DND-41 (cell line): ENCODE measurements around the gene PLAC1.

Experiments
- ATAC-seq: fragments of 200-7000 bp; cut with Tn5 transposase; 3 replicates; pipeline ENCODE4 v1.9.1; 2021; ENCODE audit warnings: low read depth; ENCODE audit not compliant: insufficient read depth
- DNase-seq: peaks from one replicate; pipeline ENCODE4 v3.0.0-alpha.2; 2020
- H2AFZ ChIP-seq: 2 replicates; pipeline ENCODE4 v1.6.0; 2012; ENCODE audit warnings: low read depth, low read length
- H3K27ac ChIP-seq: 2 replicates; pipeline ENCODE4 v1.5.1; 2012; ENCODE audit warnings: low read length, inconsistent platforms
- H3K27me3 ChIP-seq: fragments of 200-600 bp; sonication (generic); 2 replicates; pipeline ENCODE4 v1.6.0; 2012; ENCODE audit warnings: low read length, mild to moderate bottlenecking, inconsistent platforms; ENCODE audit not compliant: insufficient read depth, poor library complexity
- H3K36me3 ChIP-seq: 2 replicates; pipeline ENCODE4 v1.5.1; 2012; ENCODE audit warnings: low read length, inconsistent platforms; ENCODE audit not compliant: insufficient read depth
- H3K4me1 ChIP-seq: 2 replicates; pipeline ENCODE4 v1.5.1; 2012; ENCODE audit warnings: mild to moderate bottlenecking, low read length; ENCODE audit not compliant: insufficient read depth
- H3K4me2 ChIP-seq: 2 replicates; pipeline ENCODE4 v1.6.0; 2012; ENCODE audit warnings: mild to moderate bottlenecking, moderate library complexity, low read length, inconsistent platforms; ENCODE audit not compliant: insufficient read depth
- H3K4me3 ChIP-seq, 2 experiments: fragments of 200-600 bp in 1 of 2; shearing (Covaris generic) in 1 of 2; 2 replicates each; pipeline ENCODE4 v1.5.1; 2012 to 2016; ENCODE audit warnings: inconsistent platforms in 2 of 2, low read length in 2 of 2, mild to moderate bottlenecking in 2 of 2, low read depth in 1 of 2, moderate library complexity in 1 of 2
- H3K79me2 ChIP-seq: 2 replicates; pipeline ENCODE4 v1.6.0; 2012; ENCODE audit warnings: low read length, inconsistent platforms; ENCODE audit not compliant: insufficient read depth
- H3K9ac ChIP-seq: 2 replicates; pipeline ENCODE4 v1.6.0; 2012; ENCODE audit warnings: low read depth, mild to moderate bottlenecking, inconsistent platforms, low read length, moderate library complexity
- H3K9me3 ChIP-seq: 2 replicates; pipeline ENCODE4 v1.5.1; 2012; ENCODE audit warnings: low read length, moderate library complexity, mild to moderate bottlenecking, inconsistent platforms; ENCODE audit not compliant: insufficient read depth, severe bottlenecking
- H4K20me1 ChIP-seq: 2 replicates; pipeline ENCODE4 v1.6.0; 2012; ENCODE audit warnings: low read length; ENCODE audit not compliant: insufficient read depth
- CTCF ChIP-seq: IDR thresholded peaks from 2 replicates; pipeline ENCODE4 v1.5.1; 2012; ENCODE audit warnings: borderline replicate concordance, low read length, moderate library complexity, mild to moderate bottlenecking; ENCODE audit not compliant: poor library complexity, severe bottlenecking; ENCODE audit errors: extremely low read depth
- EZH2 ChIP-seq: IDR thresholded peaks from 3 replicates; pipeline ENCODE4 v1.6.1; 2012; ENCODE audit warnings: borderline replicate concordance, low read depth, mild to moderate bottlenecking, moderate library complexity, low read length, inconsistent platforms; ENCODE audit not compliant: severe bottlenecking

Gene PLAC1

GRCh38 chrX:134604701-134605311 lies 53.5 kb downstream of the PLAC1 start:
- Histone ChIP-seq H3K4me1 (no peaks in the 10 kb centered on the region), H3K9me3 (no peaks in the 10 kb centered on the region), H3K27ac (no peak overlapping the region), H3K9ac (no peak overlapping the region), H3K4me2 (no peak overlapping the region), H3K4me3 (no peak overlapping the region), H3K27me3 (no peaks in the 10 kb centered on the region), H3K36me3 (no peaks in the 10 kb centered on the region), H4K20me1 (no peaks in the 10 kb centered on the region), H2AFZ (no peak overlapping the region), H3K79me2 (no peaks in the 10 kb centered on the region)
- TF ChIP-seq CTCF (no peak), EZH2 (no peak)
- DNase-seq (no peak), ATAC-seq (no peak)

DNA sequence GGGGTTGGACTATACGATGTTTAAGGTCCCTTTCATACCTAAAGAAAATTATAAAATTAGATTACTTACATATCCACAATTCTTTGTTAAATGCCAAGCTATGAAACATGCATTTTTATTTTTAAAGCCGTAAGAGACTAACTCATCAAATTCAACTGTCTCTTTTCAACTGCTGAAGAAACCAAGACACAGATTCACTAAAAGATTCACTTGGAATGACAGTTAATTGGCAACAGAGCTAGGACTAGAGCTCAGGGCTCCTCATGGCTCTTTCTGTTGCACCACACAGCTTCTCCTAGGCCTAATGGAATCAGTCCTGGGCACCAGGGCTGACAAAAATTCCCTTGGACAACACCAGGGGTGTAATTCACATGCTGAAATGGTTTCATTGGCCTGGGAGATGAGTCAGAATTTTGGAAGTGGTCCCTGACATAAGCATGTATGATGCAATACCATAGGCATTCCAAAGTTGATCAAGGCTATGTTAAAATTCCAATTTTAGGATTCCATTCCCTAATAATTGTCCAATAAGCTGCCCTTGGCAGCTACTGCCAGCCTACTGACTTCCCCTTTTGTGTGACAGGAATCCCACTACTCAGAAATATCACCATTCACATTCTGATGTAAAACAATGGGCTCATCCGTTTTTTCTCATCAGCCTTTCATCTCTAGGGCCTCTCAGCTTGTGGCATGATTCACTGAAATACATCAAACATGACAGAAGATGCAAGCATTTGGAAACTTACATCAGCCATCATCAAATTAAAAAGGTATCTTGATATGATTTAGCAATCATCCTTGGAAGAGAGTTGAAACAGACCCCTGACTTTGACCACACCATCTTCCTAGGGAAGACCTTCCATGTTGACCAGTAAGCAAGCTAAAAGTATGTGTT lies 54.2 kb downstream of the PLAC1 start:
- DNase-seq (no peak), ATAC-seq (no peak)
- H3K27me3 ChIP-seq = no peaks in the 10 kb centered on the region
- no peaks in the 10 kb centered on the region for H4K20me1 ChIP-seq
- no peak overlapping the region for H3K27ac ChIP-seq
- H3K4me1 ChIP-seq = no peaks in the 10 kb centered on the region
- TF ChIP-seq CTCF (no peak), EZH2 (no peak)
- H3K4me3 ChIP-seq = no peak overlapping the region
- H3K4me2 ChIP-seq = no peak overlapping the region
- H3K9me3 ChIP-seq = no peaks in the 10 kb centered on the region
- H2AFZ ChIP-seq = no peak overlapping the region
- no peak overlapping the region for H3K9ac ChIP-seq
- no peaks in the 10 kb centered on the region for H3K79me2 ChIP-seq
- H3K36me3 ChIP-seq = no peaks in the 10 kb centered on the region

- H3K9ac ChIP-seq = no peak overlapping the region
Observed at GRCh38 chrX:134602410-134602809, 55.9 kb downstream of the PLAC1 start.

More at GRCh38 chrX:134602410-134602809, 55.9 kb downstream of the PLAC1 start:
- H3K36me3 ChIP-seq = no peaks in the 10 kb centered on the region
- no peak overlapping the region for H3K27ac ChIP-seq
- H3K4me2 ChIP-seq = no peak overlapping the region
- H2AFZ ChIP-seq = no peak overlapping the region
- H3K4me3 ChIP-seq = no peak overlapping the region
- no peak for TF ChIP-seq CTCF
- no peak for TF ChIP-seq EZH2
- no peaks in the 10 kb centered on the region for H3K27me3 ChIP-seq
- H4K20me1 ChIP-seq = no peaks in the 10 kb centered on the region
- H3K9me3 ChIP-seq = no peaks in the 10 kb centered on the region
- DNase-seq (no peak), ATAC-seq (no peak)
- no peaks in the 10 kb centered on the region for H3K79me2 ChIP-seq
- H3K4me1 ChIP-seq = no peaks in the 10 kb centered on the region
